MM.1S (cell line): ENCODE results near the gene CTNNA1.

Experiments
- CTCF ChIP-seq: fragments of 300-600 bp; sonication (generic); IDR thresholded peaks from 2 replicates; pipeline ENCODE4 v1.5.1; 2016; ENCODE audit warnings: antibody characterized with exemption, low read length, mixed read lengths
- EZH2 ChIP-seq: fragments of 300-600 bp; sonication (generic); optimal IDR thresholded peaks from 2 replicates; pipeline ENCODE3; 2017; ENCODE audit warnings: low read depth, mild to moderate bottlenecking, antibody characterized with exemption, low read length, mixed read lengths
- EZH2phosphoT487 ChIP-seq: fragments of 300-600 bp; sonication (generic); IDR thresholded peaks from 2 replicates; pipeline ENCODE4 v1.6.1; 2018; ENCODE audit warnings: antibody characterized with exemption, low read length

- TF ChIP-seq CTCF (no peak), EZH2 (no peak), EZH2phosphoT487 (no peak)
These were observed 28.6 kb upstream of the CTNNA1 start for GRCh38 chr5:138724470-138725146.
